HG03095 (cell line): ENCODE results near the gene COL18A1.

ENCODE experiments used
- ATAC-seq: cut with Tn5 transposase; IDR thresholded peaks from one replicate; pipeline ENCODE4 v1.9.1; 2021; ENCODE audit warnings: moderate library complexity; ENCODE audit not compliant: unreplicated experiment

The COL18A1 gene

GRCh38 chr21:45396620-45396995 lies 8.4 kb upstream of the COL18A1 start:
- no peak for ATAC-seq

- ATAC-seq: no peak
Measured at GRCh38 chr21:45397381-45397780, 7.6 kb upstream of the COL18A1 start.

- no peak for ATAC-seq
Measured at GRCh38 chr21:45401054-45401518, 3.9 kb upstream of the COL18A1 start.

- no peak for ATAC-seq
Measured at GRCh38 chr21:45401916-45402900, 2.8 kb upstream of the COL18A1 start.

- ATAC-seq: no peak
Measured at GRCh38 chr21:45403133-45403824, 1.7 kb upstream of the COL18A1 start.

GRCh38 chr21:45403825-45404729 lies 888 bp upstream of the COL18A1 start:
- no peak for ATAC-seq

GRCh38 chr21:45405271-45405818 lies 380 bp downstream of the COL18A1 start:
- ATAC-seq: no peak

- ATAC-seq: no peak
Measured at GRCh38 chr21:45405819-45406762, 1.1 kb downstream of the COL18A1 start.

GRCh38 chr21:45406801-45407628 lies 2.0 kb downstream of the COL18A1 start:
- no peak for ATAC-seq

GRCh38 chr21:45407629-45408247 lies 2.8 kb downstream of the COL18A1 start:
- no peak for ATAC-seq

- no peak for ATAC-seq
Measured at GRCh38 chr21:45408271-45408791, 3.4 kb downstream of the COL18A1 start.

GRCh38 chr21:45408801-45409261 lies 3.9 kb downstream of the COL18A1 start:
- ATAC-seq: no peak

GRCh38 chr21:45409466-45410150 lies 4.6 kb downstream of the COL18A1 start:
- no peak for ATAC-seq

- ATAC-seq: no peak
Measured at GRCh38 chr21:45410151-45410864, 5.3 kb downstream of the COL18A1 start.

- no peak for ATAC-seq
Measured at GRCh38 chr21:45410865-45411809, 6.2 kb downstream of the COL18A1 start.
